K562 (cell line): ENCODE results near the gene PTBP2. TPM values are rescaled to one million over a fixed set of nuclear protein-coding genes. Genes with fewer than 3 reads are reported as not detected.

Source experiments
- ATAC-seq: fragments of 200-7000 bp; cut with Tn5 transposase; 3 replicates; pipeline ENCODE4 v1.9.1; 2020; ENCODE audit warnings: moderate library complexity
- BruUV-seq: library from RNA; stranded (reverse); fragments of 400-500 nt; replicated peaks from 2 replicates; lab custom pipeline; 2021; lab: Mats Ljungman, UMichigan
- CTCF ChIA-PET: fragments of 300-600 bp; formaldehyde crosslinking; extraction: SDS; loops from one replicate; lab custom pipeline; 2021; ENCODE audit warnings: low intra/inter-chr PET ratio; lab: Yijun Ruan, JAX
- POLR2A ChIA-PET: fragments of 300-600, 350-650 bp; sonication (Branson Sonifier 250); formaldehyde crosslinking; extraction: SDS; loops from one replicate; lab custom pipeline; 2021; ENCODE audit warnings: antibody characterized with exemption, inconsistent platforms; lab: Yijun Ruan, JAX
- DNase-seq, 4 experiments: peaks; one replicate each; pipeline versions ENCODE4 v3.0.0 to v3.0.0-alpha.2; 2011 to 2018; ENCODE audit warnings: low spot score in 3 of 4, mixed read lengths in 3 of 4; ENCODE audit errors: extremely low read depth in 1 of 4
- FAIRE-seq: peaks from 2 replicates; lab custom pipeline; 2011; peaks lifted over from hg19 to GRCh38; lab: Jason Lieb, UNC
- H2AFZ ChIP-seq: 2 replicates; pipeline ENCODE4 v1.6.0; 2011; ENCODE audit warnings: low read depth, low read length, control low read depth, inconsistent platforms
- H3K27ac ChIP-seq: fragments of 200-600 bp; 3 replicates; pipeline ENCODE4 v1.8.0; 2011; ENCODE audit warnings: low read depth, mild to moderate bottlenecking, control low read depth, inconsistent platforms, low read length, moderate library complexity, mixed read lengths; ENCODE audit errors: extremely low read depth
- H3K27me3 ChIP-seq, 2 experiments: fragments of 300-600 bp in 1 of 2; 2 replicates in 1 of 2; 3 replicates in 1 of 2; pipeline versions ENCODE4 v1.6.0 to v1.8.0; 2011; ENCODE audit warnings: inconsistent platforms in 2 of 2, low read length in 2 of 2, mild to moderate bottlenecking in 1 of 2, mixed read lengths in 1 of 2, moderate library complexity in 1 of 2; ENCODE audit not compliant: control insufficient read depth in 2 of 2, insufficient read depth in 2 of 2
- H3K36me3 ChIP-seq: fragments of 300-600 bp; 3 replicates; pipeline ENCODE4 v1.8.0; 2011; ENCODE audit warnings: mild to moderate bottlenecking, low read length, inconsistent platforms; ENCODE audit not compliant: control insufficient read depth, insufficient read depth
- H3K4me1 ChIP-seq, 2 experiments: fragments of 200-600 bp in 1 of 2; replicated peaks in 1 of 2; 2 replicates in 1 of 2; 3 replicates in 1 of 2; pipeline versions ENCODE4 v1.5.1 to v1.8.0; 2011; ENCODE audit warnings: inconsistent platforms in 2 of 2, low read length in 2 of 2, mild to moderate bottlenecking in 1 of 2, mixed read lengths in 1 of 2, moderate library complexity in 1 of 2; ENCODE audit not compliant: control insufficient read depth in 2 of 2, insufficient read depth in 2 of 2
- H3K4me2 ChIP-seq: 2 replicates; pipeline ENCODE4 v1.6.1; 2011; ENCODE audit warnings: low read length, control low read depth, inconsistent platforms, mixed read lengths; ENCODE audit not compliant: insufficient read depth
- H3K4me3 ChIP-seq: fragments of 200-600 bp; sonication (generic), shearing (Covaris generic); 2 replicates; pipeline ENCODE4 v1.5.1; 2016; ENCODE audit warnings: control low read depth, inconsistent platforms
- H3K79me2 ChIP-seq: fragments of 200-600 bp; 3 replicates; pipeline ENCODE4 v1.8.0; 2011; ENCODE audit warnings: low read length, inconsistent platforms; ENCODE audit not compliant: control insufficient read depth, insufficient read depth
- H3K9ac ChIP-seq, 2 experiments: 2 replicates each; pipeline versions ENCODE4 v1.6.0 to v1.6.1; 2011; ENCODE audit warnings: low read depth in 2 of 2, low read length in 2 of 2, control low read depth in 1 of 2, inconsistent platforms in 1 of 2, mild to moderate bottlenecking in 1 of 2, mixed read lengths in 1 of 2; ENCODE audit not compliant: insufficient read depth in 1 of 2
- H3K9me1 ChIP-seq: one replicate; pipeline ENCODE4 v1.6.0; 2011; ENCODE audit warnings: inconsistent platforms, mild to moderate bottlenecking, low read length, moderate library complexity; ENCODE audit not compliant: control insufficient read depth, insufficient read depth
- H3K9me3 ChIP-seq: replicated peaks from 2 replicates; pipeline ENCODE4 v1.5.1; 2011; ENCODE audit warnings: low read depth, low read length, inconsistent platforms; ENCODE audit not compliant: control insufficient read depth, insufficient read depth
- H4K20me1 ChIP-seq: replicated peaks from 2 replicates; pipeline ENCODE4 v1.6.1; 2011; ENCODE audit warnings: low read length, inconsistent platforms, mixed read lengths; ENCODE audit not compliant: control insufficient read depth, insufficient read depth
- FOXM1 ChIP-seq, 2 experiments: fragments of 450-650 bp in 1 of 2; sonication (generic) in 1 of 2; formaldehyde crosslinking in 1 of 2; IDR thresholded peaks; 2 replicates each; pipeline versions ENCODE4 v1.6.1 to v1.9.0; 2017 to 2022; ENCODE audit warnings: low read depth in 2 of 2, mild to moderate bottlenecking in 2 of 2, missing genetic modification reagents in 1 of 2, moderate library complexity in 1 of 2
- HMG20B ChIP-seq: fragments of 250-450 bp; sonication (Bioruptor Pico); IDR thresholded peaks from 2 replicates; pipeline ENCODE4 v1.5.0; 2021; ENCODE audit warnings: mild to moderate bottlenecking
- PTBP1 ChIP-seq: fragments of 200-400 bp; formaldehyde crosslinking; IDR thresholded peaks from 2 replicates; pipeline ENCODE4 v1.6.1; 2017; ENCODE audit warnings: low read depth, low read length
- SIX5 ChIP-seq, 2 experiments: IDR thresholded peaks; 2 replicates each; pipeline ENCODE4 v1.6.1; 2011; ENCODE audit warnings: low read length in 2 of 2, borderline replicate concordance in 1 of 2, low read depth in 1 of 2, mild to moderate bottlenecking in 1 of 2, moderate library complexity in 1 of 2; ENCODE audit not compliant: insufficient read depth in 1 of 2
- TBL1XR1 ChIP-seq, 2 experiments: IDR thresholded peaks; 2 replicates each; pipeline ENCODE4 v1.6.1; 2012; ENCODE audit warnings: improper control_type of control experiment in 2 of 2, low read length in 2 of 2, mild to moderate bottlenecking in 1 of 2
- ZNF146 ChIP-seq: IDR thresholded peaks from one replicate; pipeline ENCODE4 v1.6.1; 2018; ENCODE audit warnings: missing compliant biosample characterization; ENCODE audit not compliant: unreplicated experiment
- WGBS: fragments of 100-300 bp; shearing (Covaris generic); methylation state at CpG from one replicate; pipeline ENCODE4 v1.1.6; 2016; ENCODE audit warnings: low coverage, mixed read lengths; ENCODE audit not compliant: insufficient coverage; ENCODE audit errors: missing lambda C conversion rate; 5-methylcytosine and 5-hydroxymethylcytosine counted together
- in situ Hi-C: fragments of 300-500 bp; cut with MboI; formaldehyde crosslinking; loops from 4 replicates; pipeline ENCODE4 v1.15.0; 2018; ENCODE audit warnings: inconsistent platforms, mixed read lengths
- intact Hi-C: fragments of 100-400 bp; cut with micrococcal nuclease; formaldehyde crosslinking; loops from 2 replicates; pipeline ENCODE4 v1.14.2; 2022
- polyA plus RNA-seq, 8 experiments: library from polyadenylated mRNA; depleted of rRNA in 4 of 8; stranded (reverse) in 5 of 8; unstranded in 3 of 8; fragments of >200 nt; fragmentation: Nextera tagmentation in 2 of 8; fragmentation: Illumina TruSeq in 1 of 8; extraction: Ambion mirVana in 2 of 8; extraction: Trizol in 1 of 8; gene quantifications; 2 replicates each; pipeline versions ENCODE4 v1.2.1 to v1.2.3, GENCODE V29; 2011 to 2014; ENCODE audit warnings: inconsistent platforms in 1 of 8, missing spikeins in 1 of 8
- total RNA-seq, 7 experiments: library from RNA; depleted of rRNA in 6 of 7; stranded (reverse); fragments of >200 nt in 6 of 7; fragmentation: Illumina TruSeq in 2 of 7; extraction: Trizol in 2 of 7; gene quantifications; 2 replicates each; pipeline versions ENCODE4 v1.2.1 to v1.2.3, GENCODE V29; 2011 to 2021; ENCODE audit warnings: low replicate concordance in 1 of 7
- TF ChIP-seq, protein P1 (sequence below), 2 experiments: fragments of 150-350 bp in 1 of 2; IDR thresholded peaks; 2 replicates each; pipeline ENCODE4 v1.6.1; 2012 to 2016; ENCODE audit warnings: low read depth in 2 of 2, low read length in 2 of 2, mild to moderate bottlenecking in 1 of 2, moderate library complexity in 1 of 2

Gene PTBP2
- total and polyA plus RNA-seq, 9 of the 15 experiments (the other 6 are each of a cell fraction or from before 2014, with no cell fraction given), result 9.8 to 30.6 (median 19.0) TPM

- TF ChIP-seq FOXM1 (IDR thresholded peaks at IDR 0.05; ENCODE audit: low read depth) (no peak), FOXM1 (CRISPR knock-in tag; IDR thresholded peaks at IDR 0.05; ENCODE audit: low read depth) (no peak), SIX5 (IDR thresholded peaks at IDR 0.05; ENCODE audit: borderline replicate concordance in 1 of 2, insufficient read depth in 1 of 2, low read depth in 1 of 2, low read length in 2 of 2) (no peak), HMG20B (CRISPR knock-in tag) (no peak), PTBP1 (no peak)
Observed at GRCh38 chr1:96710708-96711477, 10.7 kb upstream of the PTBP2 start (continued).

DNA sequence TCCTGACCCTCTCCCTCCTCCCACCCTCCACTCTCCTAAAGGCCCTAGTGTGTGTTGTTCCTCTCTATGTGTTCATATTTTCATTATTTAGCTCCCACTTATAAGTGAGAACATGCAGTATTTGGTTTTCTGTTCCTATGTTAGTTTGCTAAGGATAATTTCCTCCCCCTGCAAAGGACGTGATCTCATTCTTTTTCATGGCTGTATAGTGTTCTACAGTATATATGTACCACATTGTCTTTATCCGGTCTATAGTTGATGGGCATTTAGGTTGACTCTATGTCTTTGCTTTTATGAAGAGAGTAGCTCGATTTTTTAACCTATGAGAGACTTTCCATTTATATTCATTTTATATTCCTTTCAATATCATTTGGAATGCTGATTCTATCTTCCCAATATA lies 7.9 kb upstream of the PTBP2 start:
- Histone ChIP-seq H3K9ac (no peak overlapping the region), H3K4me3 (no peak overlapping the region), H3K27ac (no peak overlapping the region), H3K36me3 (no peaks in the 10 kb centered on the region), H4K20me1 (no peaks in the 10 kb centered on the region), H3K27me3 (no peaks in the 10 kb centered on the region; a peak in 1 of 5 replicates), H3K4me1 (no peaks in the 10 kb centered on the region; a peak in 1 of 5 replicates), H3K79me2 (no peaks in the 10 kb centered on the region), H2AFZ (no peak overlapping the region), H3K9me1 (no peaks in the 10 kb centered on the region), H3K9me3 (no peaks in the 10 kb centered on the region), H3K4me2 (no peak overlapping the region)
- FAIRE-seq, result no peak
- BruUV-seq, result no TSS peak
- ChIA-PET CTCF (no interaction called here), POLR2A (no interaction called here)
- ATAC-seq, result no peak
- intact Hi-C loops, result loop anchor here (10.0 kb wide), 1 partner anchor 1429 kb away; no protein-coding TSS in a partner anchor
- no peak for TF ChIP-seq TBL1XR1 (IDR thresholded peaks at IDR 0.05; ENCODE audit: low read length in 2 of 2)
- peak; percentile 67 for TF ChIP-seq ZNF146
- TF ChIP-seq, protein P1, sequence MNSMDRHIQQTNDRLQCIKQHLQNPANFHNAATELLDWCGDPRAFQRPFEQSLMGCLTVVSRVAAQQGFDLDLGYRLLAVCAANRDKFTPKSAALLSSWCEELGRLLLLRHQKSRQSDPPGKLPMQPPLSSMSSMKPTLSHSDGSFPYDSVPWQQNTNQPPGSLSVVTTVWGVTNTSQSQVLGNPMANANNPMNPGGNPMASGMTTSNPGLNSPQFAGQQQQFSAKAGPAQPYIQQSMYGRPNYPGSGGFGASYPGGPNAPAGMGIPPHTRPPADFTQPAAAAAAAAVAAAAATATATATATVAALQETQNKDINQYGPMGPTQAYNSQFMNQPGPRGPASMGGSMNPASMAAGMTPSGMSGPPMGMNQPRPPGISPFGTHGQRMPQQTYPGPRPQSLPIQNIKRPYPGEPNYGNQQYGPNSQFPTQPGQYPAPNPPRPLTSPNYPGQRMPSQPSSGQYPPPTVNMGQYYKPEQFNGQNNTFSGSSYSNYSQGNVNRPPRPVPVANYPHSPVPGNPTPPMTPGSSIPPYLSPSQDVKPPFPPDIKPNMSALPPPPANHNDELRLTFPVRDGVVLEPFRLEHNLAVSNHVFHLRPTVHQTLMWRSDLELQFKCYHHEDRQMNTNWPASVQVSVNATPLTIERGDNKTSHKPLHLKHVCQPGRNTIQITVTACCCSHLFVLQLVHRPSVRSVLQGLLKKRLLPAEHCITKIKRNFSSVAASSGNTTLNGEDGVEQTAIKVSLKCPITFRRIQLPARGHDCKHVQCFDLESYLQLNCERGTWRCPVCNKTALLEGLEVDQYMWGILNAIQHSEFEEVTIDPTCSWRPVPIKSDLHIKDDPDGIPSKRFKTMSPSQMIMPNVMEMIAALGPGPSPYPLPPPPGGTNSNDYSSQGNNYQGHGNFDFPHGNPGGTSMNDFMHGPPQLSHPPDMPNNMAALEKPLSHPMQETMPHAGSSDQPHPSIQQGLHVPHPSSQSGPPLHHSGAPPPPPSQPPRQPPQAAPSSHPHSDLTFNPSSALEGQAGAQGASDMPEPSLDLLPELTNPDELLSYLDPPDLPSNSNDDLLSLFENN (IDR thresholded peaks at IDR 0.05; ENCODE audit: low read depth in 2 of 2, low read length in 2 of 2), result no peak
- in situ Hi-C loops, result no loop called here
- no peak for DNase-seq
- 7% methylated on average over 3 of the region's 3 CpGs for WGBS
